SH-SY5Y (cell line): ENCODE measurements around the gene PVALEF.

Source experiments
- GATA2 ChIP-seq: IDR thresholded peaks from 2 replicates; pipeline ENCODE4 v1.6.1; 2011; ENCODE audit warnings: mild to moderate bottlenecking, low read depth, low read length
- GATA3 ChIP-seq: IDR thresholded peaks from 2 replicates; pipeline ENCODE4 v1.6.1; 2011; ENCODE audit warnings: low read depth, mild to moderate bottlenecking, low read length, moderate library complexity

- TF ChIP-seq GATA2 (no peak), GATA3 (no peak)
Measured at GRCh38 chr17:81152288-81152828, 12.9 kb upstream of the PVALEF start.
